ENCODE data around the gene PIGA.

DNA sequence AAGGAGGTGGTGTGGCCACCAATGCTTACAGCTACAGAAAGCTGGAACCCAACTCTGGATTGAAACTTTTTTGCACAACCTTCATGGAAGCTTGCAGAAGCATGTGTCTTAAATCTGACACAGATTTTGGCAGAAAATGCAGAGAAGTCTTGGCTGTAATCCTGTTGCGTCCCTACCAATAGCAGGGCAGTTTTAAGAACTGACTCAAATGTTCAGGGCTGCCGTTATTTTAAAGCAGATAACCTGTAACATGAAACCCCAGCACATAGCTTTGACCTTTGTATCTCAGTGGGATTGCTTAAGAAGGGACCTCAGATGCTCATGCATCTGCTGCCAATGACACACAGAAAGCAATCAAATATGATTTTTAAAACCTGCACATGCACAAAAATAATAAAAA, 49.0 kb upstream of the PIGA start, which contains the start of gene VEGFD:
- TF ChIP-seq, protein P1, sequence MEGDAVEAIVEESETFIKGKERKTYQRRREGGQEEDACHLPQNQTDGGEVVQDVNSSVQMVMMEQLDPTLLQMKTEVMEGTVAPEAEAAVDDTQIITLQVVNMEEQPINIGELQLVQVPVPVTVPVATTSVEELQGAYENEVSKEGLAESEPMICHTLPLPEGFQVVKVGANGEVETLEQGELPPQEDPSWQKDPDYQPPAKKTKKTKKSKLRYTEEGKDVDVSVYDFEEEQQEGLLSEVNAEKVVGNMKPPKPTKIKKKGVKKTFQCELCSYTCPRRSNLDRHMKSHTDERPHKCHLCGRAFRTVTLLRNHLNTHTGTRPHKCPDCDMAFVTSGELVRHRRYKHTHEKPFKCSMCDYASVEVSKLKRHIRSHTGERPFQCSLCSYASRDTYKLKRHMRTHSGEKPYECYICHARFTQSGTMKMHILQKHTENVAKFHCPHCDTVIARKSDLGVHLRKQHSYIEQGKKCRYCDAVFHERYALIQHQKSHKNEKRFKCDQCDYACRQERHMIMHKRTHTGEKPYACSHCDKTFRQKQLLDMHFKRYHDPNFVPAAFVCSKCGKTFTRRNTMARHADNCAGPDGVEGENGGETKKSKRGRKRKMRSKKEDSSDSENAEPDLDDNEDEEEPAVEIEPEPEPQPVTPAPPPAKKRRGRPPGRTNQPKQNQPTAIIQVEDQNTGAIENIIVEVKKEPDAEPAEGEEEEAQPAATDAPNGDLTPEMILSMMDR (IDR thresholded peaks at IDR 0.05; ENCODE audit: insufficient read depth, low read depth, low read length): no peak
- no peak for TF ChIP-seq EZH2 (IDR thresholded peaks at IDR 0.05; ENCODE audit: insufficient read depth, low read length)
